GM19397 (cell line): Measurements from ENCODE around the gene VAV1.
"Not testable (repeated sequence)": the region's sequence is repeated elsewhere in the genome, so short reads cannot be mapped to it uniquely, and the experiment has no call there.

Experiments
- ATAC-seq: cut with Tn5 transposase; IDR thresholded peaks from one replicate; pipeline ENCODE4 v1.9.1; 2021; ENCODE audit warnings: mild to moderate bottlenecking, moderate library complexity; ENCODE audit not compliant: unreplicated experiment

The VAV1 gene

GRCh38 chr19:6754653-6755463 lies 17.6 kb upstream of the VAV1 start:
- ATAC-seq = no peak

- ATAC-seq = no peak
Measured at GRCh38 chr19:6760606-6761005, 11.9 kb upstream of the VAV1 start.

GRCh38 chr19:6761053-6761676 lies 11.3 kb upstream of the VAV1 start:
- ATAC-seq = no peak

DNA sequence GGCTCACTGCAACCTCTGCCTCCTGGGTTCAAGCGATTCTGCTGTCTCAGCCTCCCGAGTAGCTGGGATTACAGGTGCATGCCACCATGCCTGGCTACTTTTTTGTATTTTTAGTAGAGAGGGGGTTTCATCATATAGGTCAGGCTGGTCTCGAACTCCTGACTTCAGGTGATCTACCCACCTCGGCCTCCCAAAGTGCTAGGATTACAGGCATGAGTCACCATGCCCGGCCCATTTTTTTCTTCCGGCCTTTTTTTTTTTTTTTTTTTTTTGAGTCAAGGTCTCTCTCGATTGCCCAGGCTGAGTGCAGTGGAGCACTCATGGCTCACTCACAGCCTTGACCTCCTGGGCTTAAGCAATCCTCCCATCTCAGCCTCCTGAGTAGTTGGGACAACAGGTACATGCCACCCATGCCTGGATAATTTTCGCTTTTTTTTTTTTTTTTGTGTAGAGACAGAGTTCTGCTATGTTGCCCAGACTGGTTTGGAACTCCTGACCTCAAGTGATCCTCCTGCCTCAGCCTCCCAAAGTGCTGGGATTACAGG lies 10.2 kb upstream of the VAV1 start:
- not testable (repeated sequence) for ATAC-seq

- ATAC-seq = no peak
Measured at GRCh38 chr19:6765738-6766356, 6.7 kb upstream of the VAV1 start.

GRCh38 chr19:6766357-6767080 lies 6.0 kb upstream of the VAV1 start:
- no peak for ATAC-seq

- peak; percentile 10 for ATAC-seq
Measured at GRCh38 chr19:6767081-6767356, 5.5 kb upstream of the VAV1 start.

DNA sequence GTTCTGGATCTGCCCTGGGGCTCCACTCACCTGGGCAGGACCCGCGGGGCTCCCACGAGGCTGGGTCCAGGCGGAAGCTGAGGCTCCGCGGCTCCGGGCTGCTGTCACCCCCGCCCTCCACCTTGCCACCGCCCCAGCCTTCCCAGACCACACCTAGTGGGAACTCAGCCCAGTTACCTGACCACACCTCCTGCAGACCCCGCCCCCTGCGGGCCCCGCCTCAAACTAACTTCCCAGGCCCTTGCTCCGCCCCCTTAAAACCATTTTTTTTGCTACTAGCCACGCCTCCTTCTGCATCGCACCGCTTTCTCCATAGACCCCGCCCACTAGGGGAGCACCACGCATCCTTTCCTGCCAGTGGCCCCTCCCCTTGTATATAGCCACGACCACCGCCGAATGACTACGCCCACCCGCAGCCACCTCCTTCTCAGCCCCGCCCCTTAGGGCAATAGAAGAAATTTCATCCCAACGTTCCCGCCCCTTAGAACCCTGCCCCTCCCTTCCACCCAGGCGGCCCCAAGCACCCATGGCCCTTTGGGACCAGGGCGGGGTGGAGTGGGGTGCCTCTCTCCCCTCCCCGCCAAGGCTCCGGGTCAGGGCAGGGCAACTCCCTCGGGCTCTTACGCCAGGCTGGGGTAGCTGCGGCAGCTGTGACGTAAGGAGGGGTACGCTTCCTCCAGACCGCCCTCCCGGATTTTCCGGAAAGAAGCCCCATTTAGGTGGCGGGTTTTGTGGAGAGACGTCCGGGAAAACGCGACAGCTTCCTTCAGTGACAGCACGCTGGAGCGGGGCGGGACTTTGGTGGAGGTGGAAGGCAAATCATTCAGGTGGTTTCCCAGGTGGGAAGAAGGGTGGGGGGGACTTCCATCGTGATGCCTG lies 4.9 kb upstream of the VAV1 start, which contains the start of gene SH2D3A:
Gene SH2D3A, minus strand, starts transcription at position 79 of the 879 bp plus-strand sequence. CDS start 3,687 bp downstream, outside the sequence.
- peak; percentile 61 for ATAC-seq

GRCh38 chr19:6768236-6768785 lies 4.2 kb upstream of the VAV1 start:
- ATAC-seq = no peak

DNA sequence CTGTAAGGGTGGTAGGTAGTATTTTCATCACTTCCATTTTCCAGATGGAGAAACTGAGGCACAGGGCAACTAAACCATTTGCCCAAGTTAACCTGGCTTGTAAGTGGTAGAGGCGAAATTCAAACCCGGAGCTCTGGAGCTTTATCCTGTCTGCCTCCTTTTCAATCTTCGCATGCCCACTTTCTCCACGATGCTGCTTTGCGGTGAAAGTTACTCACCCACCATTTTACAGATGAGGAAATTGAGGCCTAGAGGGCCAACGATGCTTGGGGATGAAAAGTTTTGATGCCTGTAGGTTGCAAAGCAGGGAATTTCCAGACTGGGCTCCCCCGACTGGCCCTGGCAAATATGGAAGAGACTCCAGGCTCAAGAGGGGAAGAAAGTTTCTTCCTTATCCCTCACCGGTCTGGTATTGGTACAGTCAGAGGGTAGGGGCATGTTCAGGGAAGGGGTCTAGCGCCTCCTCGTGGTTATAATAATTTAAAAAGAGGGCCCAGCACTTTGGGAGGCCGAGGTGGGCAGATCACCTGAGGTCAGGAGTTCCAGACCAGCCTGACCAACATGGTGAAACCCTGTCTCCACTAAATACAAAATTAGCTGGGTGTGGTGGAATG lies 3.4 kb upstream of the VAV1 start:
- ATAC-seq = no peak

GRCh38 chr19:6771648-6772027 lies 870 bp upstream of the VAV1 start:
- ATAC-seq = not testable (repeated sequence)

DNA sequence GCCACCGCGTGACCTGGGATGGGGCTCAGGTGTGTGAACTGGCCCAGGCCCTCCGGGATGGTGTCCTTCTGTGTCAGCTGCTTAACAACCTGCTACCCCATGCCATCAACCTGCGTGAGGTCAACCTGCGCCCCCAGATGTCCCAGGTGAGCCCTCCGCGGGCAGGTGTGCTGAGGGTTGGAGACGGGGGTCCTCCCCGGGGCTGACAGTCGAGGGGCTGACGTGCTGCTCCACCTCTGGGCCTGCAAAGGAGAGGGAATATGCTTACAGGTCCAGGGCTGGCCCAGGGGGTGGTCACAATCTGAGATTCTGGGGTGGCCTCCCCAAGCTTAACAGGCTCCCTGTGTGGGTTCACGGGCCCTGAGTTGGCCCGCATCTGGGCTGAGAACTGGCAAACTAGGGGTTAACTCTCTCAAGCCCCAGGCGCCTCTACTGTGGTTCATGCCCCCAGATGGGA lies 386 bp downstream of the VAV1 start:
- no peak for ATAC-seq

DNA sequence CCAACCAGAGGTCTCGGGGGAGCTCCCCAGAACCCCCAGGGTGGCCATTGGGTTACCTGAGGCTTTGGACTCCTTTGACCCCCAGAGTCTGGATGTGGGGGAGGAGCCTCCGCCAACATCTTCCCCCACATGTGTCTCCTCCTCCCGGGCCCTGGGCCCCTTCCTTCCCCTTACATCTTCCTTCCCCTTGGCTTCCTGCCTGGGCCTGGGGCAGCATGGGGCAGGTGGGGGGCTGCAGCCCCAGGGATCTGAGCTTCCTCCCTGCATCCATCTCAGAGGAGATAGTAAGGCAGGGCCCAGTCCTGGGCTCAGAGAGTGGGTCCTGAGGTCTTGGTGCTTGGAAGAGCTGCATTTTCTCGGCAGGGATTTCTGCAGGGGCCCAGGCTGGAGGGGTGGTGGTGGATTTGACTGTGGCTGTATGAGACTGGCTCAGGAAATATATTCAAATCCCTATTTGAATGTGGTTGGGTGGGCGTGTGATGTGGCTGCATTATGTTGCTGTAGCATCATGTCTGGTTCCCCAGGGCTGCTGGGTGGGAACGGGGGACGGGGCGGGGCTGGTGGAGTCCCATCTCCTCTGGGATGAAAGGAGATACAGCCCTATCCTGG lies 919 bp downstream of the VAV1 start:
- peak; percentile 37 for ATAC-seq

GRCh38 chr19:6774821-6775707 lies 2.6 kb downstream of the VAV1 start:
- no peak for ATAC-seq

GRCh38 chr19:6776045-6776444 lies 3.5 kb downstream of the VAV1 start:
- not testable (repeated sequence) for ATAC-seq

DNA sequence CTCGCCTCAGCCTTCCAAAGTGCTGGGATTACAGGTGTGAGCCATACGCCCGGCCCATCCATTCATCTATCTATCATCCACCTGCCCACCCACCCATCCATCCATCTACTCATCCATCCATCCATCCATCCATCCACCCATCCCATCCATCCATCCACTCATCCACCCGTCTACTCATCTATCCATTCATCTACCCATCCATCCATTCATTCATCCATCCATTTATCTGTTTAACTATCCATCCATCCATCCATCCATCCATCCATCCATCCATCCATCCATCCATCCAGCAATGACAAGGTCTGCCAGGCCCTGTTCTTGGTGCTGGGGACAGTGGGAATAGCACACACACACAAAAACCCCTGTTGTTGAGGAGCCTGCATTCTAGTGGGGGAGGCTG lies 4.5 kb downstream of the VAV1 start:
- ATAC-seq = no peak

DNA sequence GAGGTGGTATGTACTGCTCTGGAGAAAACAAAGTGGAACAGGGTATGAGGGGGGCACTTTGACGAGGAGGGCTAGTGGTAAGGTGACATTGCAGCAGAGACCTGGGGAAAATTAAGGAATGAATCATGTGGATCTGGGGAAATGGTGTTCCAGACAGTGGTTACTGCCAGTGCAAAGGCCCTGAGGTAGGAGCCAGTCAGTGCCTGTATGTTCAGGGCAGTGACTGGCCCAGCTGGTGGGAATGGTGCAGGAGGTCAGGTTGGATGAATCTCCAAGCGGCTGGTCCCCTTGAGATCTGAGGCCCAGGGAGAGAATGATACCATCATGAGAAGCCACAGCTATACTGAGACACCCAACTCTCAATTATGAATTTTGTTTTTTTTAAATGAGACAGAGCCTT lies 4.9 kb downstream of the VAV1 start:
- ATAC-seq = no peak

- no peak for ATAC-seq
Measured at GRCh38 chr19:6778386-6778785, 5.9 kb downstream of the VAV1 start.
